ENCODE measurements around the gene FOXJ2.

DNA sequence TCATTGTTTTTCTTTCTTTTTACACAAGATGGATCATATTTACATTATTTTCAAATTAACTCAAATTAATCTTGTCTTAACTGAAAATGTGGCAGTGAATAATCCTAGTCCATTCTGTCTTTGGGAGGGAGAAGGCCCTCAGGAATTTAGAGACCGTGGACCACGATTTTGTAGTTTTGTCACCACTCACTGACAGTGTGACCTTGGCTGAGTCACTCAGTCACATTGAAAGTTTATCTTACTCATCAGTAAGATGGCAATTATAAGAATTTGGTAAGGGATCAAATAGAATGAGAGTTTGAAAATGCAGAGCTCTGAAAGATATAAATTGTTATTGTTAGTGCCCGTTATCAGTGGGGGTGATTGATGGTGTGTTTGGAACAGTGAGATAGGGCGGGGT is 16.4 kb downstream of the FOXJ2 start:
- TF ChIP-seq, protein P1, sequence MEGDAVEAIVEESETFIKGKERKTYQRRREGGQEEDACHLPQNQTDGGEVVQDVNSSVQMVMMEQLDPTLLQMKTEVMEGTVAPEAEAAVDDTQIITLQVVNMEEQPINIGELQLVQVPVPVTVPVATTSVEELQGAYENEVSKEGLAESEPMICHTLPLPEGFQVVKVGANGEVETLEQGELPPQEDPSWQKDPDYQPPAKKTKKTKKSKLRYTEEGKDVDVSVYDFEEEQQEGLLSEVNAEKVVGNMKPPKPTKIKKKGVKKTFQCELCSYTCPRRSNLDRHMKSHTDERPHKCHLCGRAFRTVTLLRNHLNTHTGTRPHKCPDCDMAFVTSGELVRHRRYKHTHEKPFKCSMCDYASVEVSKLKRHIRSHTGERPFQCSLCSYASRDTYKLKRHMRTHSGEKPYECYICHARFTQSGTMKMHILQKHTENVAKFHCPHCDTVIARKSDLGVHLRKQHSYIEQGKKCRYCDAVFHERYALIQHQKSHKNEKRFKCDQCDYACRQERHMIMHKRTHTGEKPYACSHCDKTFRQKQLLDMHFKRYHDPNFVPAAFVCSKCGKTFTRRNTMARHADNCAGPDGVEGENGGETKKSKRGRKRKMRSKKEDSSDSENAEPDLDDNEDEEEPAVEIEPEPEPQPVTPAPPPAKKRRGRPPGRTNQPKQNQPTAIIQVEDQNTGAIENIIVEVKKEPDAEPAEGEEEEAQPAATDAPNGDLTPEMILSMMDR (IDR thresholded peaks at IDR 0.05; ENCODE audit: borderline replicate concordance, extremely low read depth, low read length, poor library complexity, severe bottlenecking), result no peak
- no peak for TF ChIP-seq EZH2 (IDR thresholded peaks at IDR 0.05; ENCODE audit: borderline replicate concordance, low read depth, low read length, severe bottlenecking)
